Heart right ventricle (tissue), 16 donors: ENCODE measurements around the gene KDM4F. TPM values are rescaled to one million over a fixed set of nuclear protein-coding genes. Genes with fewer than 3 reads are reported as not detected.
A peak's percentile ranks its signal among the peaks of the same experiment; 100 is the strongest.

Experiments used
- ATAC-seq, 8 donors: fragments of 200-7000 bp; cut with Tn5 transposase; one replicate each; pipeline ENCODE4 v1.9.1; 2020; ENCODE audit warnings: mild to moderate bottlenecking in 8 of 8, moderate library complexity in 8 of 8, moderate number of reproducible peaks in 1 of 8
- DNase-seq, 2 donors: peaks; one replicate each; pipeline ENCODE4 v3.0.0-alpha.2; 2020
- H3K27ac ChIP-seq, 10 donors: fragments of 200-600 bp; sonication (generic) in 2 of 10; one replicate each; pipeline versions ENCODE4 v1.5.0 to v1.8.0; 2020 to 2022; ENCODE audit warnings: mild to moderate bottlenecking in 3 of 10
- H3K27me3 ChIP-seq, 7 donors: fragments of 200-600 bp; one replicate each; pipeline ENCODE4 v1.8.0; 2021 to 2022; ENCODE audit warnings: mild to moderate bottlenecking in 2 of 7
- H3K36me3 ChIP-seq, 9 donors: fragments of 200-600 bp; sonication (generic) in 1 of 9; one replicate each; pipeline versions ENCODE4 v1.5.0 to v1.8.0; 2020 to 2022; ENCODE audit warnings: mild to moderate bottlenecking in 2 of 9
- H3K4me1 ChIP-seq, 9 donors: fragments of 200-600 bp; sonication (generic) in 1 of 9; one replicate each; pipeline versions ENCODE4 v1.5.0 to v1.8.0; 2020 to 2022; ENCODE audit warnings: mild to moderate bottlenecking in 4 of 9
- H3K4me3 ChIP-seq, 10 donors: fragments of 200-600 bp; sonication (generic) in 2 of 10; one replicate each; pipeline versions ENCODE4 v1.5.0 to v1.8.0; 2020 to 2022; ENCODE audit warnings: mild to moderate bottlenecking in 7 of 10, moderate library complexity in 2 of 10
- H3K9me3 ChIP-seq, 11 donors: fragments of 200-600 bp in 10 of 11; sonication (generic) in 2 of 11; one replicate each; pipeline versions ENCODE4 v1.5.0 to v1.8.0; 2013 to 2022; ENCODE audit warnings: mild to moderate bottlenecking in 2 of 11, control low read depth in 1 of 11, moderate library complexity in 1 of 11
- CTCF ChIP-seq, 9 donors: fragments of 200-600 bp; sonication (generic) in 2 of 9; IDR thresholded peaks; one replicate each; pipeline versions ENCODE4 v1.5.0 to v1.8.0; 2021 to 2022; ENCODE audit warnings: antibody characterized with exemption in 9 of 9, mild to moderate bottlenecking in 5 of 9, moderate library complexity in 1 of 9
- WGBS, 2 donors: extraction: QIAGEN DNeasy Blood & Tissue Kit; methylation state at CpG; one replicate each; pipeline ENCODE4 v1.1.7; 2013; ENCODE audit warnings: inconsistent platforms in 1 of 2; 5-methylcytosine and 5-hydroxymethylcytosine counted together
- intact Hi-C, 10 donors: fragments of 100-400 bp; cut with DNase I; formaldehyde crosslinking; loops; one replicate each; pipeline versions ENCODE4 v1.11.1 to v1.14.2; 2022
- polyA plus RNA-seq, 2 donors: library from polyadenylated mRNA; stranded (reverse); fragments of 200-250 nt; gene quantifications; one replicate each; pipeline ENCODE4 v1.2.3, GENCODE V29; 2013
- total RNA-seq, 10 donors: library from RNA; stranded (reverse); fragmentation: NEBNext Ultra II Directional in 3 of 10; extraction: Animal tissue kit (Norgen Biotek cat#: 25700) in 3 of 10; gene quantifications; one replicate each; pipeline versions ENCODE4 v1.2.1 to v1.2.4, GENCODE V29; 2021 to 2023
- donor health status: Arrhythmogenic right ventricular cardiomyopathy.
- donor health status: ischemic (EF 13 %, LVEDD 7.1; RV severe dilation, severe dysfunction).
- donor health status: healthy with polysubstance abuse.
- donor health status: DM: no; HTN: yes; CAD: no.
- donor health status: DM: no; HTN: no; CAD: no.
- donor health status: ischemic (EF 25% LVEDD 6.9; RV normal size, moderate dysfunction).
- donor health status: ischemic (EF 25% LVEDD 5.7; RV mildly dilated, moderate dysfunction).
- donor health status: healthy.
- donor health status: DM: yes; HTN: yes; CAD: no.
- donor health status: Ischemic cardiomyopathy.
- donor health status: ischemic (EF 35%, LVEDD 5.7; RV mildly dilated, moderate dysfunction).
- donor health status: nonischemic (EF 11% LVEDD 7.7; RV severe dilation, severe dysfunction).
- donor health status: DM: yes; HTN: yes; CAD: no.
- donor health status: PGD.
- donor health status: ischemic (EF 29% LVEDD 5.4; RV normal size, mild dysfunction).
- donor health status: nonischemic (EF 23%, LVEDD 6.1; RV moderate dilation, normal function).

Gene KDM4F
- total and polyA plus RNA-seq, 12 donors = not detected

- Histone ChIP-seq H3K36me3 (peaks cover 0 to 11% (median 0%) of the 10 kb centered on the region in 9 donors), H3K27me3 (no peaks in the 10 kb centered on the region), H3K4me1 (peaks cover 0 to 27% (median 20%) of the 10 kb centered on the region in 9 donors), H3K9me3 (no peaks in the 10 kb centered on the region), H3K4me3 (peak overlapping the region; percentile 72 to 89 (median 82)), H3K27ac (peak overlapping the region; percentile 94 to 99 (median 97))
- ATAC-seq (peak in 3 of 8 donors; percentile 2 to 10 (median 5)), DNase-seq (no peak)
- intact Hi-C loops = loop anchor here in 9 of 10 donors (1.0 to 10.0 kb wide), 11 partner anchors 79 to 699 kb away; partner anchors contain the start of genes CWC15 (in 3 of the 9), KDM4D (in 3 of the 9) and SESN3 (in 1 of the 9)
- 0 to 1% methylated on average over 16 of the region's 16 CpGs for WGBS, 2 donors
- no peak for TF ChIP-seq CTCF (IDR thresholded peaks at IDR 0.05)
These were observed 18.6 kb downstream of the KDM4F start for GRCh38 chr11:95067841-95068219.

DNA sequence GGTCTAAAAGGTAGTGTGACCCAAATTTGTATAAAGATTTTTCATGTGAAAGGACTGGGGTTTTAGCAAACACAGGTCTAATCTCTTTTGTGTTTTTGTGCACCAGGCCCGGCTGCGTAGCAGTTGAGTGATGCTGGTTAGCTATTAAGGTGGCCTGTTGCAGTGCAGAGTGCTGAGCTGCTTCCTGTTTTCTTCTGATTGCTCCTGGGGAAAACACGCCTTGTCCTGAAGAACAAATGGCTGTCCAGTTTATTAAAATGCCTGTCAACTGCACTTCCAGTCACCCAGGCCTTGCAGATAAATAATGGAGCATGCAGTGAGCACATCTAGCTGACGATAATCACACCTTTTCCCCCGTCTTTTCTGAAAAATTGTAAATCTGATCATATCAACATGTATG is 19.3 kb downstream of the KDM4F start:
- intact Hi-C loops = loop anchor here in 9 of 10 donors (1.0 to 10.0 kb wide), 11 partner anchors 79 to 699 kb away; partner anchors contain the start of genes CWC15 (in 3 of the 9), KDM4D (in 3 of the 9) and SESN3 (in 1 of the 9)
- peak; percentile 80 to 94 (median 90) for ATAC-seq
- Histone ChIP-seq H3K4me3 (peak overlapping the region; percentile 72 to 89 (median 82)), H3K27ac (peak overlapping the region; percentile 94 to 99 (median 97)), H3K27me3 (no peaks in the 10 kb centered on the region), H3K4me1 (peaks cover 0 to 27% (median 20%) of the 10 kb centered on the region in 9 donors), H3K9me3 (no peaks in the 10 kb centered on the region), H3K36me3 (peaks cover 0 to 11% (median 0%) of the 10 kb centered on the region in 9 donors)
- 6% methylated on average over 5 of the region's 5 CpGs for WGBS, 2 donors
- DNase-seq = peak; percentile 54 to 83
- TF ChIP-seq CTCF (IDR thresholded peaks at IDR 0.05) = no peak

DNA sequence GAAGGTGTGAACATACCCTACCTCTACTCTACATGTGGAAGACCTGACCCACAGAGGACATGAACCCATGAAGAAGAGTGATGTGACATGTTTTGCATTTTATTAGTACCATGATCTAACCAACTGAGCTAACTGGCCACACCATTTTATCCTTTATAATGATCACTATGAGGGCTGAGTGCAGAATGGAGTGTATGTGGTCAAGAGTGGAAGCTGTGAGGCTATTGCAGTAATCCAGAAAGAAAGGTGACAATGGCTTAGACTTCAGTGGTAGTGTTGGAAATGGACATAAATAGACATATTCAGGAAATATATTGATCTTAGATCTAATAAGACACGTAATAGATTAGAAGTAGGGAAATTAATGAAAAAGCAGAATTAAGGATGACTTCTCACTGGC is 21.2 kb downstream of the KDM4F start:
- H3K4me1 ChIP-seq = peaks cover 0 to 42% (median 31%) of the 10 kb centered on the region in 9 donors
- no peaks in the 10 kb centered on the region for H3K27me3 ChIP-seq
- 96% methylated on average over 1 of the region's 1 CpG for WGBS, 2 donors
- no peaks in the 10 kb centered on the region for H3K9me3 ChIP-seq
- TF ChIP-seq CTCF (IDR thresholded peaks at IDR 0.05) = no peak
- H3K27ac ChIP-seq = no peak overlapping the region
- DNase-seq (no peak), ATAC-seq (no peak)
- H3K36me3 ChIP-seq = peaks cover 0 to 11% (median 0%) of the 10 kb centered on the region in 9 donors
- intact Hi-C loops = loop anchor here in 4 of 10 donors (5.0 to 10.0 kb wide), 3 partner anchors 37 to 694 kb away; no protein-coding TSS in a partner anchor
- no peak overlapping the region for H3K4me3 ChIP-seq

GRCh38 chr11:95072948-95073347 is 23.7 kb downstream of the KDM4F start:
- intact Hi-C loops = loop anchor here in 4 of 10 donors (5.0 to 10.0 kb wide), 3 partner anchors 34 to 692 kb away; no protein-coding TSS in a partner anchor
- peaks cover 0 to 47% (median 29%) of the 10 kb centered on the region in 9 donors for H3K4me1 ChIP-seq
- H3K36me3 ChIP-seq = peaks cover 0 to 11% (median 0%) of the 10 kb centered on the region in 9 donors
- H3K9me3 ChIP-seq = no peaks in the 10 kb centered on the region
- no peak for ATAC-seq
- no peak for DNase-seq
- H3K27ac ChIP-seq = no peak overlapping the region
- H3K27me3 ChIP-seq = no peaks in the 10 kb centered on the region
- no peak for TF ChIP-seq CTCF (IDR thresholded peaks at IDR 0.05)
- no peak overlapping the region for H3K4me3 ChIP-seq
